Measurements from ENCODE around the gene RAB11FIP4.

DNA sequence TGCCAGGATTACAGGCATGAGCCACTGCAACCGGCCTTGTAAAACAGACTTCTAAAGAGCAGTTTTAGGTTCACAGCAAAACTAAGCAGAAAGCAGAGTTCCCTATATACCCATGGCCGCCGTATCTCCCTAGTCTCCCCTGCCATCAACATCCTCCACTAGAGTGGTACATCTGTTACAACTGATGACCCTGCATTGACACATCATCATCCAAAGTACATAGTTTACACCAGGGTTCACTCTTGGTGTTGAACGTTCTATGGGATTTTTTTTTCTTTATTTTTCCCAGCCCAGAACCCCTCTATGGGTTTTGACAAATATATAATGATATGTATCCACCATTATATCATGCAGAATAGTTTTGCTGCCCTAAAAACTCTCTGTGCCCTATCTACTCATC, 155.2 kb downstream of the RAB11FIP4 start:
- TF ChIP-seq CTCF (IDR thresholded peaks at IDR 0.05; ENCODE audit: insufficient read depth, low read length) (no peak), POLR2AphosphoS5 (IDR thresholded peaks at IDR 0.05; ENCODE audit: low read depth) (no peak), SPI1 (IDR thresholded peaks at IDR 0.05; ENCODE audit: borderline replicate concordance, low read depth) (no peak), GABPA (IDR thresholded peaks at IDR 0.05; ENCODE audit: low read depth) (no peak)
- TF ChIP-seq, protein P1, sequence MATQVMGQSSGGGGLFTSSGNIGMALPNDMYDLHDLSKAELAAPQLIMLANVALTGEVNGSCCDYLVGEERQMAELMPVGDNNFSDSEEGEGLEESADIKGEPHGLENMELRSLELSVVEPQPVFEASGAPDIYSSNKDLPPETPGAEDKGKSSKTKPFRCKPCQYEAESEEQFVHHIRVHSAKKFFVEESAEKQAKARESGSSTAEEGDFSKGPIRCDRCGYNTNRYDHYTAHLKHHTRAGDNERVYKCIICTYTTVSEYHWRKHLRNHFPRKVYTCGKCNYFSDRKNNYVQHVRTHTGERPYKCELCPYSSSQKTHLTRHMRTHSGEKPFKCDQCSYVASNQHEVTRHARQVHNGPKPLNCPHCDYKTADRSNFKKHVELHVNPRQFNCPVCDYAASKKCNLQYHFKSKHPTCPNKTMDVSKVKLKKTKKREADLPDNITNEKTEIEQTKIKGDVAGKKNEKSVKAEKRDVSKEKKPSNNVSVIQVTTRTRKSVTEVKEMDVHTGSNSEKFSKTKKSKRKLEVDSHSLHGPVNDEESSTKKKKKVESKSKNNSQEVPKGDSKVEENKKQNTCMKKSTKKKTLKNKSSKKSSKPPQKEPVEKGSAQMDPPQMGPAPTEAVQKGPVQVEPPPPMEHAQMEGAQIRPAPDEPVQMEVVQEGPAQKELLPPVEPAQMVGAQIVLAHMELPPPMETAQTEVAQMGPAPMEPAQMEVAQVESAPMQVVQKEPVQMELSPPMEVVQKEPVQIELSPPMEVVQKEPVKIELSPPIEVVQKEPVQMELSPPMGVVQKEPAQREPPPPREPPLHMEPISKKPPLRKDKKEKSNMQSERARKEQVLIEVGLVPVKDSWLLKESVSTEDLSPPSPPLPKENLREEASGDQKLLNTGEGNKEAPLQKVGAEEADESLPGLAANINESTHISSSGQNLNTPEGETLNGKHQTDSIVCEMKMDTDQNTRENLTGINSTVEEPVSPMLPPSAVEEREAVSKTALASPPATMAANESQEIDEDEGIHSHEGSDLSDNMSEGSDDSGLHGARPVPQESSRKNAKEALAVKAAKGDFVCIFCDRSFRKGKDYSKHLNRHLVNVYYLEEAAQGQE (IDR thresholded peaks at IDR 0.05; ENCODE audit: insufficient replicate concordance, low read depth) = no peak
